Activated CD8-positive, alpha-beta memory T cell treated with anti-CD3 and anti-CD28 coated beads for 1 hour (primary cell): Measurements from ENCODE around the gene PPA1.
"Not testable (repeated sequence)": the region's sequence is repeated elsewhere in the genome, so short reads cannot be mapped to it uniquely, and the experiment has no call there.

Source experiments
- DNase-seq, 2 donors: peaks; one replicate each; pipeline ENCODE4 v3.0.0-alpha.2; 2020; ENCODE audit warnings: low read depth in 1 of 2; ENCODE audit errors: extremely low read depth in 1 of 2

Gene PPA1

DNA sequence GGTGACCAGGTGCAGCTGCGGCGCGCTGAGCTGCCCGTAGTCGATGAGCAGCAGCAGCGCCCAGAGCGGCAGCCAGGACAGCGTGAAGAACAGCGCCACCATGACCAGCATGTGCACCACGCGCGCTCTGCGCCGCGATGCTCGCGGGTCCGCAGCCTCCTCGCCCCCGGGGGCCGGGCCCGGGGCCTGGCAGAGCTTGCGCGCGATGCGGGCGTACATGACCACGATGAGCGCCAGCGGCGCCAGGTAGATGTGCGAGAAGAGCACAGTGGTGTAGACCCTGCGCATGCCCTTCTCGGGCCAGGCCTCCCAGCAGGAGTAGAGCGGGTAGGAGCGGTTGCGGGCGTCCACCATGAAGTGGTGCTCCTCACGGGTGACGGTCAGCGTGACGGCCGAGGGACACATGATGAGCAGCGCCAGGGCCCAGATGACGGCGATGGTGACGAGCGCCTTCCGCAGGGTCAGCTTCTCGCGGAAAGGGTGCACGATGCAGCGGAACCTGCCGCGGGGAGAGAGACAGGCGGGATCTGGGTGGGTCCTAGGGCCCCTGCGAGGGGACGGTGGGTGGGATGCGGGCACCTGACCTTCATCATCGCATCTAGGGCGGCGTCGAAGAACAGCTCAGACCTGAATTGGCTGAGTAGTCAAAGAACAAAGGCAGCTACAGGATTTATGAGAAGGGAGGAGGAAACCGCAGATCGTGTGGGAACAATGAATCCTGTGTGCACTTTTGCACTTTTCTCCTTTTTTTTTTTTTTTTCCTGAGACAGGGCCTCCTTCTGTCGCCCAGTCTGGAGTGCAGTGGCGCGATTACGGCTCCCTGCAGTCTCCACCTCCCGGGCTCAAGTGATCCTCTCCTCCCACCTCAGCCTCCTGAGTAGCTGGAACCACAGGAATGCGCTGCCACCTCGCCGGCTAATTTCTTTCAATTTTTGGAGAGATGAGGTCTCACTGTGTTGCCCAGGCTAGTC, 22.4 kb upstream of the PPA1 start:
- no peak for DNase-seq

DNA sequence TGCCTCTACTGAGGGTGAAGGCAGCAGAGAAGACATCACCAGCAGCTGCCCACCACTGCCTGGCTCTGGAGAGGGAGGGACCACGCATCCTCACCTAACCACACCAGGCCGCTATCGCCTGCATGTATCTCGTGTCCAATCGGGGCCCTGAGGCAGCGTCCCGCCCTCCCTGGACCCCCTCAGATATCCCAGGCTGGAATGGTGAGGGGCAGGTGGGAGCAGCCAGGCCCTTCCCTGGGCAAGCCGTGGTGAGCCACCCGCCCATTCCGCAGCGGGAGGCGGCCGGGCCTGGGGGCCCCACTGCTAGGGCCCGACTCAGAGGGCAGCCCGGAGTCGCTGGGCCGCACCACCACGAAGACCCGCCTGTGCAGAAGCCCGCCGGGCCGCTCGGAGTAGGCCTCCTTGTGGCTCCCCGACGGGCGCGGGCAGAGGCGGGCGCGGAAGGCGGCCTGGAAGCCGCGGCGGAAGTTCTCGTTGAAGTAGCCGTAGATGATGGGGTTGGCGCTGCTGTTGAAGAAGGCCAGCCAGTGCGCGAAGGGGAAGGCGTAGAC, 21.6 kb upstream of the PPA1 start:
- DNase-seq = no peak

DNA sequence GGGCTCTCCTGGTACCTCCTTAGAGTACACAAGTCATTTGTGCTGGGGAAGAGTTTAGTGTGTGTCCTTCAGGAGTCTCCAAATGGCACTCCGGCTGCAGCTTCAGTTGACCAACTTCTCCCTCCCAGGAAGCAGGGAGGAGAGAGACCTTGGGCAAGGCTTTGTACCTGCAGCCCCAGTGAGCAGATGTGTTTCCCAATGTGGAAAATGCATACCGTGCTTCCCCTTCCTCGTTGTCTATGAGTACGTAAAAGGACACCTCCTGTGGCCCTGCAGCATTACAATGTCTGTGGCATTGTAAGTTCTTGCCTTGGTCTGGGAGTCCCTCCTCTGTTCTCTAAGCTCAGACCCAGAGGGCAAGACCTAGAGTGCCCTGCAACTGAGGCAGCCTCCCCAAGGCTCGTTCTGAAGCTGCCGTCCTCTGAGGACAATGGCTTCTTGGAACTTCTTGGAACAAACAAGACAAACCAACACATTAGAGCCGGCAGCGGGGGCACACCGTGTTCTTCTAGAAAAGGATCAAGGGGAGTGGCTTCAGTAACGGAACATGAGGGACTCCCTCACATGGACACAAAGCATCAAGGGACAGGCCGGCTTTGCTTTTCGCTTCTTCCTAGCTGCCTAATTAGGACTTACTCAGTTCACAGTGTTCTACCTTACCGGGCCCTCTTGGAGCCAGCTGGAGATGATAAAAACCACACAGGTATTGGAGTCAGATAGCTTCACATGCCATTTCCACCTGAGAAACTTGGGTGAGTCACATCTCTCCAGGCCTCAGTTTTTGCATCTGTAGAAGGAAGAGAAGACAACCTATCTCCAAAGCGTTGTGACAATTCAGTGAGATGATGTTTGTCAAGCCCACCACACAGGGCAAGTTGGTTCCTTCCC, 20.9 kb upstream of the PPA1 start:
- DNase-seq = no peak

DNA sequence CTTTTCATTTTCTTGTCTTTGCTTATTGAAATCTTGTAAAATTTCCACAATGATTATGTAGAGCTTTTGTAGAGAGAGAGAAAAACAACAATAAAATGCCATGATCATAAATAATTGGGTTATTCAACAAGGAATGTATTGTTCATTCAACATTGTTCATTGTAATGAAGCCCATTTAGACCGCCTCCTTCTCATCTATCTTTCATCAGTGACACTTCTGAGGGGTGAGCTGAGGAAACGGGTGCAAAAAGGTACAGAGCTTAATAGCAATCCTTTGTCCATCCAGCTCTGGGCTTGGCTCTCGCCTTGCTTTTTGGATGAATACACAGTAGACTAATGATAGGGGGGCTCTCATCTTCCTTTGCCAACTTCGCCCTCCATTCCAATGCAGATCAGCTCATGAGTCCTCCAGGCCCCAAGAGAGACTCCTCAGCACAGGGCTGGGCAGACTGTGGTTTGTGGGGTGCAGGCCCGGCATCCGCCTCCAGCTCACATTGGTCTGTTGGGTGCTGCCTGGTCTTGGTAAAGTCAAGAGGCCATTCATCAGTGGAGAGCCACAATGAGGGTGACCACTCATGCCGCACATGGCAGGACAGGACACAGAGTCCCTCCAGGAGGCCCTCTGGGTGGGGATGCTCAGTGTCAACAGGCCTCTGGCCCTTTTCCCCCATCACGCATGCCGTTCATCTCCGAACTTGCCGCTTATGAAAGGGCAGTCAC, 17.9 kb upstream of the PPA1 start:
- no peak for DNase-seq

DNA sequence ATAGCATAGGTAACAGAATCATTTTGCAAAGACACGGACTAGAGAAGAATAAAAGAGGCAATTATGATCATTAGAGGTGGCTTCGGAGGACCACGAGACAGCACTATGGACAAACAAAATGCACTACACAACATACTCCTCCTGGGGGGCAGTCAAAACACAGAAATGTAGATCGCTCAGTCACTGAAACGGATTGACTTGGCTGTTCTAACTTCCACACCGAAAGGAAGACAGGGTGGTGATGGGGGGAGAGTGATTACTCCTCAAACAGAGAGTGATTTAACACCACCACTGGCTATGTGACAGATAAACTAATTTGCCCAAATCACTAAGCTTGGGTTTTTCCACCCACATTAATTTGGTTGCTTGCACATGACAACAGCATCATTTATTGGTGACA, 14.1 kb upstream of the PPA1 start:
- no peak for DNase-seq

DNA sequence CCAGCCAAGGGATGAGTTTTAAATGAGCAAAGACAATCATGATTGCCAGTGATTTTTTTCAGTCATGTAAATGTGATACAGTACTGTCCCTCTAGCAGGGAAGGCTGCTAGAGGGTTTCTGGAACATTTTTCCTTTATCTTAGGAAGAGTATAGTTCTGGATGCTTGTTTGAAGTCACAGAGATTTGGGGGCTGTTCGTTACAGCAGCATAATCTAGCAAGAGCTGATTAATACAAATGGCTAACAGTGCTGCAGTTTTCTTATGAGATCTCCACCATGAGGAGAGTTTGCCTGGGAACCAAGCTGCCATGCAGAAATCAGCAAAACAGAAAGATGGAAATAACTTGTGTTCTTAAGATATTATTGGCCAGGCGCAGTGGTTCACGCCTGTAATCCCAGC, 7.9 kb upstream of the PPA1 start:
- DNase-seq = no peak

DNA sequence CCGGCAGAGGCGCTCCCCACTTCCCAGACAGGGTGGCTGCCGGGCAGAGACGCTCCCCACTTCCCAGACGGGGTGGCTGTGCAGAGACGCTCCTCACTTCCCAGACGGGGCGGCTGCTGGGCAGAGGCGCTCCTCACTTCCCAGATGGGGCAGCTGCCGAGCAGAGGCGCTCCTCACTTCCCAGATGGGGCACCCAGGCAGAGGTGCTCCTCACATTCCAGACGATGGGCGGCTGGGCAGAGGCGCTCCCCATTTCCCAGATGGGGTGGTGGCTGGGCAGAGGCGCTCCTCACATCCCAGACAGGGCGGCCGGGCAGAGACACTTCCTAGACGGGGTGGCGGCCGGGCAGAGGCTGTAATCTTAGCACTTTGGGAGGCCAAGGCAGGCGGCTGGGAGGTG, 6.8 kb upstream of the PPA1 start:
- not testable (repeated sequence) for DNase-seq

DNA sequence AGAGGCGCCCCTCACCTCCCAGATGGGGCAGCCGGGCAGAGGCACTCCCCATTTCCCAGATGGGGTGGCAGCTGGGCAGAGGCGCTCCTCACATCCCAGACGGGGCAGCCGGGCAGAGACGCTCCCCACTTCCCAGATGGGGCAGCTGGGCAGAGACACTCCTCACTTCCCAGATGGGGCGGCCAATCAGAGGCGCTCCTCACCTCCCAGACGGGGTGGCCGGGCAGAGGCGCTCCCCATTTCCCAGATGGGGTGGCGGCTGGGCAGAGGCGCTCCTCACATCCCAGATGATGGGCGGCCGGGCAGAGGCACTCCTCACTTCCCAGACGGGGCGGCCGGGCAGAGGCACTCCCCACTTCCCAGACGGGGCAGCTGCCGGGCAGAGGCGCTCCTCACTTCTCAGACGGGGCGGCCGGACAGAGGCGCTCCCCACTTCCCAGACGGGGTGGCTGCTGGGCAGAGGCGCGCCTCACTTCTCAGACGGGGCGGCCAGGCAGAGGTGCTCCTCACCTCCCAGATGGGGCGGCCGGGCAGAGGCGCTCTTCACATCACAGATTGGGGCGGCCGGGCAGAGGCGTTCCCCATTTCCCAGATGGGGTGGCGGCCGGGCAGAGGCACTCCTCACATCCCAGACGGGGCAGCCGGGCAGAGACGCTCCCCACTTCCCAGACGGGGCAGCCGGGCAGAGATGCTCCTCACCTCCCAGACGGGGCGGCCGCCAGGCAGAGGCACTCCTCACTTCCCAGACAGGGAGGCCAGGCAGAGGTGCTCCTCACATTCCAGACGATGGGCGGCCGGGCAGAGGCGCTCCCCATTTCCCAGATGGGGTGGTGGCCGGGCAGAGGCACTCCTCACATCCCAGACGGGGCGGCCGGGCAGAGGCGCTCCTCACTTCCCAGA, 6.1 kb upstream of the PPA1 start:
- not testable (repeated sequence) for DNase-seq

DNA sequence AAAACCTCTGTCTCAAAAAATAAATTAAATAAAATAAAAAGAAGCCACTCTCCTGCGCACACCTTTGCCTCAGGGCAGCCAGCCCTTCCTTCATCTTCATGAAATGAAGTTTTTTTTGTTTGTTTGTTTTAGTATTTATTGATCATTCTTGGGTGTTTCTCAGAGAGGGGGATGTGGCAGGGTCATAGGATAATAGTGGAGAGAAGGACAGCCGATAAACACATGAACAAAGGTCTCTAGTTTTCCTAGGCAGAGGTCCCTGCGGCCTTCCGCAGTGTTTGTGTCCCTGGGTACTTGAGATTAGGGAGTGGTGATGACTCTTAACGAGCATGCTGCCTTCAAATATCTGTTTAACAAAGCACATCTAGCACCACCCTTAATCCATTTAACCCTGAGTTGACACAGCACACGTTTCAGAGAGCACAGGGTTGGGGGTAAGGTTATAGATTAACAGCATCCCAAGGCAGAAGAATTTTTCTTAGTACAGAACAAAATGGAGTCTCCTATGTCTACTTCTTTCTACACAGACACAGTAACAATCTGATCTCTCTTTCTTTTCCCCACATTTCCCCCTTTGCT, 4.8 kb upstream of the PPA1 start:
- not testable (repeated sequence) for DNase-seq

DNA sequence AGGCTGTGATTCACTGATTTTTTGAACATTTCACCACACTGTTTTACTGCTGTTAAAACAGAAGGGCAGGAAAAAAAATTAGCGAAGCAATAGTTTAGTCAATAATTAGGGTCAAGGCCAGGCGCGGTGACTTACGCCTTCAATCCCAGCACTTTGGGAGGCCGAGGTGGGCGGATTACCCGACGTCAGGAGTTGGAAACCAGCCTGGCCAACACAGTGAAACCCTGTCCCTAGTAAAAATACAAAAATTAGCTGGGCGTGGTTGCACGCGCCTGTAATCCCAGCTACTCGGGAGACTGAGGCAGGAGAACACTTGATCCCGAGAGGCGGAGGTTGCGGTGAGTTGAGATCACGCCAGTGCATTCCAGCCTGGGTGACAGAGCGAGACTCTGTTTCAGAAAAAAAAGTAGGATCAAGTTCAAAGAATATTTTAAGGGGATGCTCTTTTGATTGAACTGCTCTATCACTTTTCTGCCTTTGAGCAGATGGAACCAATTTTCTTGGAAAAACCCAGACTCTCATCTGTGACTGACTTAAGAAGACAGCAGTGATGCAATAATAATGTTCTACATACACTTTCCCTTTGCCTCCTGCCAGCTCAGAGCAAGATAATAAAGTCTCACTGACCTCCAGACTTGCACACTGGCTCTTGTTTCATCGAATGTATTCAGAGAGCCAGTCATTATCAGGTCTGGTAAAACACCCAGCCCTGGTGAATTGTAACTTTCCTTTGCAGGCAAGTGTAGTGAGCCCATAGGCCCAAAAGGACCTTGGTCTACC, 1.6 kb upstream of the PPA1 start:
- no peak for DNase-seq

DNA sequence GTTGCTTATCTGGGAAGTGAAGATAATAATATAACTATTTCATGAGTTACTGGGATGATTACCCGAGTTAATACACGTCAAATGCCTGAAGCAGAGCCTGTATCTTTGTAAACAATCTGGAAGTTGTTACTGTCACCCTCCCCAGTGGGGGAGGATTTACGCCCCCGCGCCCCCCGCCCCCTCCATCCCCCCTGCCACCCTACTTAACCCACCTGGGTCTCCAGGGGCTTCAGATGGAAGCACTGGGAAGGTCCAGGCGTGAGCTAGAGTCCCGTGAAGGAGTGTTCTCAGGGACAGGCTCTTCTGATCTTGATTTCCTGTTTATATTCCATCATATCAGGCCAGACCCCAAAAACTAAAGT, 691 bp upstream of the PPA1 start:
- DNase-seq = no peak

DNA sequence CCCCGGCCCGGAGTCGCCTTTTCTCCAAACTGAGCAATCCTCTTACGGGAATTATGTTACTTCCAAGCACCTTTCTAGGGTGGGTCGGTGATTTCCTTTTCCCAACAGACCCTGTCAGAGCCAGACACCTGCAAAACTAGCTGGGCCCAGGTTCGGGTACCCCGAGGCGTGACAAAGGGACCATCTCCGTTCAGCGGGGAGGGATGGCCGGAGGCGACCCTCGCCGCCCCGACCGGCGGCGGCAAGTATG, 445 bp downstream of the PPA1 start:
- peak in 1 of 2 donors; percentile 9 for DNase-seq

DNA sequence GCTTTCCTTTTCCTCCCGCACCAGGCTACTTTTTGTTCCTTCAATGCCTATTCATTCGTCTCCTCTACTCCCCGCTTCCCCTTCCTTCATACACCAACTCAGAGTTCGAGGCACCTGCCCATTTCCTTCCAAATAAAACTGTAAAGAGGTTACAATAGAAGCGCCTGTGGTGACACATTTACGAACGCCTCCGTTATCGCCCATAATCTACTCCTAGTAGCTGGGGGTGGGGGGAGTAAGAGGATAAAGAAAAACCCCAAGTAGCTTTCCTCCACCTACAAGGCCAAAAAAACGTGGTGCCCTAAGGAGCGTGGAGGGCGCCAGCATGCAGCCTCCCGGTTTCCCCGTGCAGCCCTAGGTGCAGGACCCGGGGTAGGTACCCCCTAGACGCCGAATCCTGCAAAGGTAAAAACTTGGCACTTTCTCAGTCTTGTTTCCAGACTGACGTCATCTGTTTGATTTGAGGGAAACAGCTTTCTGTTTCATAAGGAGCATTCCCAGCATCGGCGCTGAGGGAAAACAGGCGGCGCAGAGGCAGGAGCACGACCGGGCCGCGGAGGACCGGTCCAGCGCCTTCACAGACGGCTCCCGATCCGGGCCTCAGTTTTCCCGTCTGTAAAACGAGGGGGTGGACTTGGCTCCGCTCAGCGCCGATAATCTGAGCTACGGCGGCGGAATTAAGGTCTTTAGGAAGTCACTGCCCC, 922 bp downstream of the PPA1 start:
- DNase-seq = peak in 1 of 2 donors; percentile 11

DNA sequence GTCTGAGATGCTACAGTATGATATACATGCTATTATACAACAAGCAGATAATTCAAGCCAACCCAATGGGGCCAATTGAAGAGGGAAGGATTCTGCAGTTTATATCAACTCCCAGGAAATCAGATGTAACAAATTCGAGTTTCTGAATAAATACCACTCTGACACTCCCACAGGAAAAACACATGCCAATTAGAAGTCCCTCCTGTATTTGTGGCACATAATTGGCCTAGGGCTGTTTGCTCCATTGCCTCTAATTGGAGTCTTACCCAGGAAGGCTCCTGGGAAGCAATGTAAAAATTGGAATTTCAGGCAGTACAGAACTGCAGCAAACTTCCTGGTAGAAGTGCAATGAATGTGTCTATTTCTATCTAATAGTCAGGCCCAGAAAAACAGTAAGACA, 4.7 kb downstream of the PPA1 start:
- DNase-seq = no peak

DNA sequence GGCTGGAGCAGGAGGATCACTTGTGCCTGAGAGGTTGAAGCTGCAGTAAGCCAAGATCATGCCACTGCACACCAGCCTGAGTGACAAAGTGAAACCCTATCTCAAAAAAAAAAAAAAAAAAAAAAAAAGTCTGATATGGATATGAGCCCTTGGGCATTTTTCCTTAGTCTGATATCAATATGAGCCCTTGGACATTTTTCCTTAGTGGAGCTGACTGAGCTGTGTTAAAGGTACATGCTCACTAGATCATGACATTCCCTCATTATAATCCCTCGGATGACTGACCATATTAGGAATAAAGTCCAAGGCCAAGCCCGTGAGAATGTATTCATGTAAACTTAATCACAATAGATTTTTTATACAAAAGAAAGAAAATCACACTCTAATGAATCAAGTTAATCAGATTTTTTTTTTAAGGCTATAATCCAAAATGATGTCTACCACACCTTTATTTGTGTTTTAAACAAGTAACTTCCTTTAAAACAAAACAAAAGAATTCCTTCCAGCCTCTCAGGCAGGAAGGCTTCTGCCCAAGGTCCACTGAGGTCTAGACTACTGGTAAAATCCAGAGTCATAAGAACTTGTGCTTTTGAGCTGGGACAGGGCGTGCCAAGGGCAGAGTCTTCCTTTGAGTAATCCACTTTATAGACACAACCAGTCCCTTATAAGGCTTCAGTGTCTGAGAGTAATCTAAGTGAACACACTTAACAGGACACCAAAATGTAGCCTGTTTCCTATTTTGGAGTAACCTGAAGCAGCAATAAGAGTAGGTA, 5.5 kb downstream of the PPA1 start:
- DNase-seq = no peak

DNA sequence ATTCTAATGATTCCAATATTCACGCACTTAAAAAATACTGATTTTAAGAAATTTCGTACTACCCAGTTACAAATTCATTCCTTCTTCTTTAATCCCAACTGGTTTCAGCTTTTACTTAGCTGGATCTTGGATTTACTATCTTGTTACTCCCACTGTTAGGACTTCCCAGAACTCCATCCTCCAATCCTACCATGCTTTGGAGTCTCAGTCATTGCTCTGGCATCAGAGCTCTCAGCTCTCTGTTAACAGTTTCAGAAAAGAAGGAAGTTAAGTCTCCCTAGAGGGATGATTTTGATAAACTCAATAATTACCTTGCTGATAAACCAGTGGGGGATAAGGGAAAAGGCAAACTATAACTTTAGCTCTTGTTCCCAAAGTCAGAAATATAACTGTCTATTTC, 9.5 kb downstream of the PPA1 start:
- no peak for DNase-seq

DNA sequence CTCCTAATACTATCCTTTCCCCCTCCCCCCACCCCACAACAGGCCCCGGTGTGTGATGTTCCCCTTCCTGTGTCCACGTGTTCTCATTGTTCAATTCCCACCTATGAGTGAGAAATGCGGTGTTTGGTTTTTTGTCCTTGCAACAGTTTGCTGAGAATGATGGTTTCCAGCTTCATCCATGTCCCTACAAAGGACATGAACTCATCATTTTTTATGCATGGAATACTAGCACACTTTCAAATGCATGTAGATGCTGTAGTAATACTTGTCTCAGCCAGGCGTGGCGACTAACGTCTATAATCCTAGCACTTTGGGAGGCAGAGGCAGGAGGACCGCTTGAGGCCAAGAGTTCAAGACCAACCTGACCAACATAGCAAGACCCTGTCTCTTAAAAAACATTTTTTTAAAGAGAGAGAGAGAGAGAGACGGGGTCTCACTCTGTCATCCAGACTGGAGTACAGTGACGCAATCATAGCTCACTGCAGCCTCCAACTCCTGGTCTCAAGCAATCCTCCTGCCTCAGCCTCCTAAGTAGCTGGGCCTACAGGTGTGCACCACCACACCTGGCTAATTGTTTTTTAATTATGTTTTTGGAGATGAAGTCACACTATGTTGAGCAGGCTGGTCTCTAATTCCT, 10.3 kb downstream of the PPA1 start:
- DNase-seq = not testable (repeated sequence)
